OCI-LY7 (cell line): Measurements from ENCODE around the gene TTLL6.

Experiments
- EZH2phosphoT487 ChIP-seq: fragments of 200-600 bp; sonication (generic); IDR thresholded peaks from 2 replicates; pipeline ENCODE4 v1.6.1; 2018; ENCODE audit warnings: low read depth, borderline replicate concordance, mild to moderate bottlenecking, mixed run types, antibody characterized with exemption, low read length, moderate library complexity, mixed read lengths
- TF ChIP-seq, protein P1 (sequence below): fragments of 200-600 bp; sonication (generic); conservative IDR thresholded peaks from 2 replicates; pipeline ENCODE4 v1.5.1; 2014; ENCODE audit warnings: mild to moderate bottlenecking, antibody characterized with exemption, low read length, moderate library complexity, mixed read lengths

DNA sequence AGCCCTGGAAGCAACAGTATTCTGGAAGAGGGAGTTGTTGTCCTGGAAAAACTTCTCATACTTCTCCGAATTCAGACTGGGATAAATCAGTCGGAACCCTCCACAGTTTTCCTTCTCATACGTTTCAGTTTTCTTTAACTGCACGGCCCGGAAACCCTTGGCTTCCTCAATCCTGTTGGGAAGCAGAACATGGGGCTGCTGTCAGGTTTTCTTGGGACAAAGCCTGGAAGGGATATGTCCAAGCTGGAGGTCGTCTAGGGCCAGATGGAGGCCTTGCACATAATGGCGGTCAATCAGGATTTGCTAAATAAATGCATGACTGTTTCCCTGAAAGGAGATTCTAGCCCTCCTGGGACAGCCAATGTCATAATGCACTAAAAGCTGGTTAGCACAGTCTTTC lies 29.2 kb downstream of the TTLL6 start:
- TF ChIP-seq, protein P1, sequence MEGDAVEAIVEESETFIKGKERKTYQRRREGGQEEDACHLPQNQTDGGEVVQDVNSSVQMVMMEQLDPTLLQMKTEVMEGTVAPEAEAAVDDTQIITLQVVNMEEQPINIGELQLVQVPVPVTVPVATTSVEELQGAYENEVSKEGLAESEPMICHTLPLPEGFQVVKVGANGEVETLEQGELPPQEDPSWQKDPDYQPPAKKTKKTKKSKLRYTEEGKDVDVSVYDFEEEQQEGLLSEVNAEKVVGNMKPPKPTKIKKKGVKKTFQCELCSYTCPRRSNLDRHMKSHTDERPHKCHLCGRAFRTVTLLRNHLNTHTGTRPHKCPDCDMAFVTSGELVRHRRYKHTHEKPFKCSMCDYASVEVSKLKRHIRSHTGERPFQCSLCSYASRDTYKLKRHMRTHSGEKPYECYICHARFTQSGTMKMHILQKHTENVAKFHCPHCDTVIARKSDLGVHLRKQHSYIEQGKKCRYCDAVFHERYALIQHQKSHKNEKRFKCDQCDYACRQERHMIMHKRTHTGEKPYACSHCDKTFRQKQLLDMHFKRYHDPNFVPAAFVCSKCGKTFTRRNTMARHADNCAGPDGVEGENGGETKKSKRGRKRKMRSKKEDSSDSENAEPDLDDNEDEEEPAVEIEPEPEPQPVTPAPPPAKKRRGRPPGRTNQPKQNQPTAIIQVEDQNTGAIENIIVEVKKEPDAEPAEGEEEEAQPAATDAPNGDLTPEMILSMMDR: no peak
- no peak for TF ChIP-seq EZH2phosphoT487
